GM12878 (cell line): ENCODE measurements around the gene ETV6. TPM values are rescaled to one million over a fixed set of nuclear protein-coding genes. Genes with fewer than 3 reads are reported as not detected.

ENCODE experiments used
- ATAC-seq: fragments of 200-7000 bp; cut with Tn5 transposase; 3 replicates; pipeline ENCODE4 v1.9.1; 2020; ENCODE audit warnings: mild to moderate bottlenecking, moderate library complexity
- BruUV-seq: library from RNA; stranded (reverse); fragments of 400-500 nt; replicated peaks from 2 replicates; lab custom pipeline; 2021; lab: Mats Ljungman, UMichigan
- CTCF ChIA-PET: fragments of 300-600 bp; sonication (Branson Sonifier 250); formaldehyde crosslinking; extraction: SDS; loops from one replicate; lab custom pipeline; 2021; ENCODE audit warnings: inconsistent platforms; lab: Yijun Ruan, JAX
- POLR2A ChIA-PET: fragments of 350-600 bp; formaldehyde crosslinking; extraction: SDS; loops from one replicate; lab custom pipeline; 2021; ENCODE audit warnings: inconsistent platforms; lab: Charles Lee
- RAD21 ChIA-PET: fragments of 300-600 bp; sonication (Branson Sonifier 250); formaldehyde crosslinking; loops from one replicate; lab custom pipeline; 2023; ENCODE audit warnings: antibody characterized with exemption; ENCODE audit not compliant: unreplicated experiment; lab: Charles Lee
- SMC1A ChIA-PET: fragments of 300-600 bp; sonication (Branson Sonifier 250); formaldehyde crosslinking; loops from one replicate; lab custom pipeline; 2023; ENCODE audit not compliant: unreplicated experiment, uncharacterized antibody; lab: Charles Lee
- DNase-seq: peaks from one replicate; pipeline ENCODE4 v3.0.0-alpha.2; 2011; ENCODE audit warnings: low read depth, low spot score
- FAIRE-seq: peaks from 3 replicates; lab custom pipeline; 2011; peaks lifted over from hg19 to GRCh38; lab: Jason Lieb, UNC
- H2AFZ ChIP-seq: 2 replicates; pipeline ENCODE4 v1.6.0; 2011; ENCODE audit warnings: low read depth, low read length, control low read depth; ENCODE audit not compliant: control insufficient read depth
- H3K27ac ChIP-seq: 2 replicates; pipeline ENCODE4 v1.5.1; 2011; ENCODE audit warnings: control low read depth; ENCODE audit not compliant: control insufficient read depth, insufficient read depth
- H3K27me3 ChIP-seq, 2 experiments: replicated peaks in 1 of 2; 2 replicates each; pipeline versions ENCODE4 v1.6.0 to v1.6.1; 2011; ENCODE audit warnings: low read length in 1 of 2; ENCODE audit not compliant: control insufficient read depth in 2 of 2, insufficient read depth in 2 of 2
- H3K36me3 ChIP-seq, 2 experiments: 2 replicates each; pipeline ENCODE4 v1.5.1; 2011; ENCODE audit warnings: low read length in 1 of 2; ENCODE audit not compliant: control insufficient read depth in 2 of 2, insufficient read depth in 2 of 2
- H3K4me1 ChIP-seq: 2 replicates; pipeline ENCODE4 v1.6.1; 2011; ENCODE audit warnings: mild to moderate bottlenecking, low read length, moderate library complexity, mixed read lengths; ENCODE audit not compliant: control insufficient read depth, insufficient read depth
- H3K4me2 ChIP-seq: 2 replicates; pipeline ENCODE4 v1.6.0; 2011; ENCODE audit warnings: control low read depth; ENCODE audit not compliant: control insufficient read depth, insufficient read depth
- H3K4me3 ChIP-seq: fragments of 200-600 bp; sonication (generic); 2 replicates; pipeline ENCODE4 v1.5.1; 2016
- H3K79me2 ChIP-seq: 2 replicates; pipeline ENCODE4 v1.6.0; 2011; ENCODE audit warnings: low read length; ENCODE audit not compliant: control insufficient read depth, insufficient read depth
- H3K9ac ChIP-seq: 2 replicates; pipeline ENCODE4 v1.8.0; 2011; ENCODE audit warnings: low read length, control low read depth, mixed read lengths; ENCODE audit not compliant: control insufficient read depth, insufficient read depth
- H3K9me3 ChIP-seq: replicated peaks from 3 replicates; pipeline ENCODE4 v1.5.1; 2011; ENCODE audit warnings: mild to moderate bottlenecking, low read length; ENCODE audit not compliant: control insufficient read depth, insufficient read depth
- H4K20me1 ChIP-seq: 2 replicates; pipeline ENCODE4 v1.6.0; 2011; ENCODE audit not compliant: control insufficient read depth, insufficient read depth
- BCL3 ChIP-seq: IDR thresholded peaks from 2 replicates; pipeline ENCODE4 v1.6.1; 2011; ENCODE audit warnings: borderline replicate concordance, low read depth, mild to moderate bottlenecking, moderate library complexity, low read length; ENCODE audit not compliant: insufficient read depth, poor library complexity, severe bottlenecking
- LARP7 ChIP-seq: fragments of 450-650 bp; IDR thresholded peaks from 2 replicates; pipeline ENCODE4 v1.6.1; 2017; ENCODE audit warnings: mild to moderate bottlenecking
- MXI1 ChIP-seq: fragments of 150-350 bp; IDR thresholded peaks from 2 replicates; pipeline ENCODE4 v1.6.1; 2011; ENCODE audit warnings: low read depth, mild to moderate bottlenecking, inconsistent platforms, low read length, improper control_type of control experiment
- PAX5 ChIP-seq: IDR thresholded peaks from 2 replicates; pipeline ENCODE4 v1.6.1; 2011; ENCODE audit warnings: low read depth, low read length, borderline replicate concordance
- RB1 ChIP-seq: fragments of 450-650 bp; formaldehyde crosslinking; IDR thresholded peaks from 2 replicates; pipeline ENCODE4 v1.6.1; 2017; ENCODE audit warnings: mild to moderate bottlenecking, borderline replicate concordance
- RCOR1 ChIP-seq: conservative IDR thresholded peaks from 2 replicates; pipeline ENCODE4 v1.6.1; 2012; ENCODE audit warnings: low read depth, low read length, improper control_type of control experiment
- SP1 ChIP-seq: IDR thresholded peaks from one replicate; pipeline ENCODE4 v1.6.1; 2011; ENCODE audit warnings: low read depth, low read length
- STAT3 ChIP-seq: IDR thresholded peaks from 2 replicates; pipeline ENCODE4 v1.6.1; 2011; ENCODE audit warnings: low read depth, low read length, improper control_type of control experiment
- ZNF207 ChIP-seq: fragments of 450-650 bp; IDR thresholded peaks from 2 replicates; pipeline ENCODE4 v1.6.1; 2014; ENCODE audit warnings: antibody characterized with exemption, mild to moderate bottlenecking, borderline replicate concordance
- ZNF217 ChIP-seq: fragments of 450-650 bp; IDR thresholded peaks from 2 replicates; pipeline ENCODE4 v1.6.1; 2017; ENCODE audit warnings: antibody characterized with exemption, mild to moderate bottlenecking
- ZSCAN29 ChIP-seq: fragments of 450-650 bp; IDR thresholded peaks from 2 replicates; pipeline ENCODE4 v1.6.1; 2017; ENCODE audit warnings: mild to moderate bottlenecking, moderate library complexity
- WGBS: methylation state at CpG from one replicate; pipeline ENCODE4 v1.1.6; 2016; ENCODE audit warnings: low lambda C conversion rate; ENCODE audit not compliant: insufficient replicate concordance, insufficient coverage; ENCODE audit errors: missing lambda C conversion rate; 5-methylcytosine and 5-hydroxymethylcytosine counted together
- in situ Hi-C: fragments of 300-500 bp; cut with MboI; formaldehyde crosslinking; loops from 9 replicates; pipeline ENCODE4 v1.14.3; 2018; ENCODE audit warnings: mixed read lengths
- intact Hi-C: fragments of 100-400 bp; cut with micrococcal nuclease; formaldehyde crosslinking; loops from one replicate; pipeline ENCODE4 v1.14.2; 2022; ENCODE audit not compliant: unreplicated experiment
- polyA plus RNA-seq, 11 experiments: library from polyadenylated mRNA; depleted of rRNA in 4 of 11; unstranded in 6 of 11; stranded (reverse) in 5 of 11; fragments of >200 nt; fragmentation: Nextera tagmentation in 4 of 11; fragmentation: Illumina TruSeq in 1 of 11; extraction: Ambion mirVana in 4 of 11; extraction: Trizol in 1 of 11; gene quantifications; 1 replicate in 1 of 11; 2 replicates in 10 of 11; pipeline versions ENCODE4 v1.2.1 to v1.2.3, GENCODE V29; 2011 to 2016; ENCODE audit warnings: inconsistent platforms in 2 of 11, missing spikeins in 2 of 11, low read depth in 1 of 11
- total RNA-seq, 4 experiments: library from RNA; depleted of rRNA in 3 of 4; stranded (reverse); fragments of >200 nt in 3 of 4; fragmentation: Illumina TruSeq in 1 of 4; extraction: Trizol in 1 of 4; gene quantifications; 2 replicates each; pipeline versions ENCODE4 v1.2.1 to v1.2.3, GENCODE V29; 2013 to 2021
- TF ChIP-seq, protein P1 (sequence below): fragments of 450-650 bp; formaldehyde crosslinking; IDR thresholded peaks from 2 replicates; pipeline ENCODE4 v1.4.0; 2022; ENCODE audit warnings: mild to moderate bottlenecking, moderate library complexity

ETV6 gene
- total and polyA plus RNA-seq, 10 of the 15 experiments (the other 5 are each of a cell fraction or from before 2014, with no cell fraction given): 6.6 to 74.8 (median 24.6) TPM

- no peaks in the 10 kb centered on the region for H4K20me1 ChIP-seq
- H3K4me3 ChIP-seq: no peak overlapping the region
- H3K27me3 ChIP-seq: no peaks in the 10 kb centered on the region
- POLR2A ChIA-PET: interaction anchor here (1.0 kb wide), 1 partner anchor 9 kb away, joined by 4 read pairs; no protein-coding TSS in a partner anchor
- H3K4me1 ChIP-seq: peaks cover 29% of the 10 kb centered on the region
- ATAC-seq: no peak
- FAIRE-seq: no peak
- no peaks in the 10 kb centered on the region for H3K9me3 ChIP-seq
- 93% methylated on average over 5 of the region's 5 CpGs for WGBS
- no peak overlapping the region for H3K9ac ChIP-seq
- H3K36me3 ChIP-seq: peaks cover 4 to 17% of the 10 kb centered on the region in 2 experiments
- SMC1A ChIA-PET: interaction anchor here (0.9 to 39.9 kb wide), 5 partner anchors 10 to 71 kb away, joined by 3 to 1116 read pairs (median 3); no protein-coding TSS in a partner anchor
- BruUV-seq: no TSS peak
- H3K4me2 ChIP-seq: no peak overlapping the region
- TF ChIP-seq BCL3 (peak; percentile 17), RCOR1 (no peak)
- intact Hi-C loops: no loop called here
- H3K79me2 ChIP-seq: peaks cover 79% of the 10 kb centered on the region
- RAD21 ChIA-PET: interaction anchor here (0.7 to 1.0 kb wide), 2 partner anchors 25 to 45 kb away, joined by 3 read pairs; no protein-coding TSS in a partner anchor
- in situ Hi-C loops: no loop called here
- no peak for DNase-seq
- no peak overlapping the region for H2AFZ ChIP-seq
- no peak overlapping the region for H3K27ac ChIP-seq
- CTCF ChIA-PET: no interaction called here
These were observed 137.3 kb downstream of the ETV6 start for GRCh38 chr12:11786638-11787365.

- ChIA-PET RAD21 (interaction anchor here (0.7 to 1.0 kb wide), 2 partner anchors 24 to 45 kb away, joined by 3 read pairs; no protein-coding TSS in a partner anchor), POLR2A (interaction anchor here (1.0 kb wide), 1 partner anchor 9 kb away, joined by 4 read pairs; no protein-coding TSS in a partner anchor), SMC1A (interaction anchor here (1.0 to 39.9 kb wide), 4 partner anchors 17 to 71 kb away, joined by 3 to 1116 read pairs (median 4); no protein-coding TSS in a partner anchor), CTCF (no interaction called here)
- intact Hi-C loops (no loop called here), in situ Hi-C loops (no loop called here)
- TF ChIP-seq MXI1 (no peak), STAT3 (no peak), ZSCAN29 (no peak), PAX5 (no peak), SP1 (no peak), ZNF207 (no peak), ZNF217 (no peak), LARP7 (no peak), RB1 (no peak)
- TF ChIP-seq, protein P1, sequence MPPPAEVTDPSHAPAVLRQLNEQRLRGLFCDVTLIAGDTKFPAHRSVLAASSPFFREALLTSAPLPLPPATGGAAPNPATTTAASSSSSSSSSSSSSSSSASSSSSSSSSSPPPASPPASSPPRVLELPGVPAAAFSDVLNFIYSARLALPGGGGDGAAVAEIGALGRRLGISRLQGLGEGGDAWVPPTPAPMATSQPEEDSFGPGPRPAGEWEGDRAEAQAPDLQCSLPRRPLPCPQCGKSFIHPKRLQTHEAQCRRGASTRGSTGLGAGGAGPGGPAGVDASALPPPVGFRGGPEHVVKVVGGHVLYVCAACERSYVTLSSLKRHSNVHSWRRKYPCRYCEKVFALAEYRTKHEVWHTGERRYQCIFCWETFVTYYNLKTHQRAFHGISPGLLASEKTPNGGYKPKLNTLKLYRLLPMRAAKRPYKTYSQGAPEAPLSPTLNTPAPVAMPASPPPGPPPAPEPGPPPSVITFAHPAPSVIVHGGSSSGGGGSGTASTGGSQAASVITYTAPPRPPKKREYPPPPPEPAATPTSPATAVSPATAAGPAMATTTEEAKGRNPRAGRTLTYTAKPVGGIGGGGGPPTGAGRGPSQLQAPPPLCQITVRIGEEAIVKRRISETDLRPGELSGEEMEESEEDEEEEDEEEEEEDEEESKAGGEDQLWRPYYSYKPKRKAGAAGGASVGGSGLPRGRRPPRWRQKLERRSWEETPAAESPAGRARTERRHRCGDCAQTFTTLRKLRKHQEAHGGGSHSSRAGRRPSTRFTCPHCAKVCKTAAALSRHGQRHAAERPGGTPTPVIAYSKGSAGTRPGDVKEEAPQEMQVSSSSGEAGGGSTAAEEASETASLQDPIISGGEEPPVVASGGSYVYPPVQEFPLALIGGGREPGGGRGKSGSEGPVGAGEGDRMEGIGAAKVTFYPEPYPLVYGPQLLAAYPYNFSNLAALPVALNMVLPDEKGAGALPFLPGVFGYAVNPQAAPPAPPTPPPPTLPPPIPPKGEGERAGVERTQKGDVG (CRISPR knock-in tag): no peak
- FAIRE-seq: no peak
- Histone ChIP-seq H4K20me1 (no peaks in the 10 kb centered on the region), H3K4me1 (peaks cover 23% of the 10 kb centered on the region), H3K4me2 (no peak overlapping the region), H3K27me3 (no peaks in the 10 kb centered on the region), H3K27ac (no peak overlapping the region), H3K36me3 (peaks cover 6 to 23% of the 10 kb centered on the region in 2 experiments), H3K9ac (no peak overlapping the region), H3K9me3 (no peaks in the 10 kb centered on the region), H2AFZ (no peak overlapping the region), H3K4me3 (no peak overlapping the region), H3K79me2 (peaks cover 75% of the 10 kb centered on the region)
- DNase-seq: no peak
- WGBS: 92% methylated on average over 1 of the region's 1 CpG
- ATAC-seq: no peak
- no TSS peak for BruUV-seq
These were observed 138.0 kb downstream of the ETV6 start for GRCh38 chr12:11787437-11787836.
